ENCODE data around the gene EGLN2. TPM values are rescaled to one million over a fixed set of nuclear protein-coding genes. Genes with fewer than 3 reads are reported as not detected.

Gene EGLN2
- total RNA-seq, 3 donors from 2014 or later = 78.9 to 90.8 (median 88.5) TPM

DNA sequence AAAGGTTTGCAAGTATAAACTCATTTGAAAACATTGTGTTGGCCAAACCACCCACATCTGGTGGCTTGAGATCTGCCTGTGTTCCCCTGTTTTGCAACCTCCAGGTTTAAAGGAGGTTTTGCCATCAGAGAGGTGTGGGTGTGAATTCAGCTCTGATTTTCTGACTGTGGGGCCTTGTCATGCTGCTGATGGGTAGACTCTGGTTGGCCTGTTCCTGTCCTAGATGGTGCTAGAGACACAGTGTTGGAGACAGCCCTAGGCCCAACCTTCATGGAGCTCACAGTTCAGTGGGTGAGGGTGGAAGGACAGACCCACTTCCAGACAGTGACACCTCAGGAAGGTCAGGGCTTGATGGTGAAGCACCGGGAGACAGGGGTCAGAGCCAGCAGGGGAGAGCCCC, 13.5 kb upstream of the EGLN2 start:
- Histone ChIP-seq H3K27me3 (no peaks in the 10 kb centered on the region), H3K36me3 (no peaks in the 10 kb centered on the region), H3K4me3 (no peak overlapping the region), H3K9me3 (no peaks in the 10 kb centered on the region), H3K27ac (no peak overlapping the region), H3K4me1 (no peaks in the 10 kb centered on the region)
- TF ChIP-seq POLR2A (IDR thresholded peaks at IDR 0.05) = no peak
- no peak for TF ChIP-seq POLR2AphosphoS5 (IDR thresholded peaks at IDR 0.05)
- TF ChIP-seq, protein P1, sequence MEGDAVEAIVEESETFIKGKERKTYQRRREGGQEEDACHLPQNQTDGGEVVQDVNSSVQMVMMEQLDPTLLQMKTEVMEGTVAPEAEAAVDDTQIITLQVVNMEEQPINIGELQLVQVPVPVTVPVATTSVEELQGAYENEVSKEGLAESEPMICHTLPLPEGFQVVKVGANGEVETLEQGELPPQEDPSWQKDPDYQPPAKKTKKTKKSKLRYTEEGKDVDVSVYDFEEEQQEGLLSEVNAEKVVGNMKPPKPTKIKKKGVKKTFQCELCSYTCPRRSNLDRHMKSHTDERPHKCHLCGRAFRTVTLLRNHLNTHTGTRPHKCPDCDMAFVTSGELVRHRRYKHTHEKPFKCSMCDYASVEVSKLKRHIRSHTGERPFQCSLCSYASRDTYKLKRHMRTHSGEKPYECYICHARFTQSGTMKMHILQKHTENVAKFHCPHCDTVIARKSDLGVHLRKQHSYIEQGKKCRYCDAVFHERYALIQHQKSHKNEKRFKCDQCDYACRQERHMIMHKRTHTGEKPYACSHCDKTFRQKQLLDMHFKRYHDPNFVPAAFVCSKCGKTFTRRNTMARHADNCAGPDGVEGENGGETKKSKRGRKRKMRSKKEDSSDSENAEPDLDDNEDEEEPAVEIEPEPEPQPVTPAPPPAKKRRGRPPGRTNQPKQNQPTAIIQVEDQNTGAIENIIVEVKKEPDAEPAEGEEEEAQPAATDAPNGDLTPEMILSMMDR (IDR thresholded peaks at IDR 0.05) = no peak
- DNase-seq (ENCODE audit: low spot score in 2 of 2) = no peak
- intact Hi-C loops (cut with DNase I; ENCODE audit: low total_unique reads) = no loop called here

DNA sequence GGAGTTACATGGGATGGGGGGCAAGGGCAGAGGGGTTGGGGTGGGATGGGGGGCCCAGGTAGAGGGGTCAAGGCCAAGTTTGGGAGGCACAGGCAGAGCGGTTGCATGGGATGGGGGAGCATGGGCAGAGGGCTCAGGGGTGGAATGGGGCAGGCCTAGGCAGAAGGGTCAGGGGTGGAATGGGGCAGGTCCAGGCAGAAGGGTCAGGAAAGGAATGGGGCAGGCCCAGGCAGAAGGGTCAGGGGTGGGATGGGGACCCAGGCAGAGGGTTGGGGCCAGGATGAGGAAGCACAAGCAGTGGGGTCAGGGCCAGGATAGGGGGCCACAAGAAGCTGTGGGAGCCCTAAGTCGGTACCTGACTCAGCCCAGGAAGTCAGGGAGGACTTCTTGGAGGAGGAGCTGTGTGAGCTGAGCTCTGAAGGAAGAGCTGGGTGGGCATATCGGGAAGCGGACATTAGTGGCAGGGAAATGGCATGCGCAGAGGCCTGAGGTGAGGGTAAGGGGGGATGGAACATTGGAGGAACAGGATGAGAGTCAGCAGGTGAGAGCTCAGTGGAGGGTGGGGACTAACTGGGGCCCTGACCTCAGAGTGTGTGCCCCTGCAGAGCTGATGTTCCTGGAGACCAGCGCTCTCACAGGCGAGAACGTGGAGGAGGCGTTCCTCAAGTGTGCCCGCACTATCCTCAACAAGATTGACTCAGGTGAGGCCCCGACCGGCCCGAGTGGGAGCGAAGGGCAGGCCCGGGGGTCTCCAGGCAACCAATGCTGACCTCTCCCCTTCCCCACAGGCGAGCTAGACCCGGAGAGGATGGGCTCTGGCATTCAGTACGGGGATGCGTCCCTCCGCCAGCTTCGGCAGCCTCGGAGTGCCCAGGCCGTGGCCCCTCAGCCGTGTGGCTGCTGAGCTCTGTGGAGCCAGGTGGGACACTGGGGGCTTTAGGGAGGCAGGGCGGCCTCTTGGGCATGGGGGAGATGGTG, 12.6 kb upstream of the EGLN2 start:
- H3K4me3 ChIP-seq = no peak overlapping the region
- intact Hi-C loops (cut with DNase I; ENCODE audit: low total_unique reads) = no loop called here
- no peaks in the 10 kb centered on the region for H3K36me3 ChIP-seq

DNA sequence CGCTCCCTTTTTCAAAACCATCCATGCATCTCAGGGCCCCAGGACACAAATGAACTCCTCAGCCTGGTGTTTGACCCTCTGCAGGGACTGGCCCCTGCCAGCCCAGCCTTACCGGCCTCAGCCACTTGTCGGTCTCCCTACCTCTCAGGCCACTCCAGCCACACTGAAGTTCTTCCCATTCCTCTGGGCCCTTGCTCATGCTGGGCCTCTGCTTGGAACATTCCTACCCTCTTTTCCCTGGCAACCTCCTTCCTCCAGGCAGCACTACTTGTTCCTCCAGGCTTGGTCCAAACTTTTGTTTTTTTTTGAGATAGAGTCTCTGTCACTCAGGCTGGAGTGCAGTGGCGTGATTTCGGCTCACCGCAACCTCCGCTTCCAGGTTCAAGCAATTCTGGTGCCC, 7.6 kb upstream of the EGLN2 start:
- Histone ChIP-seq H3K4me3 (no peak overlapping the region), H3K36me3 (no peaks in the 10 kb centered on the region), H3K4me1 (no peaks in the 10 kb centered on the region), H3K27ac (no peak overlapping the region), H3K9me3 (no peaks in the 10 kb centered on the region), H3K27me3 (no peaks in the 10 kb centered on the region)
- TF ChIP-seq, protein P1 (IDR thresholded peaks at IDR 0.05) = no peak
- TF ChIP-seq POLR2AphosphoS5 (IDR thresholded peaks at IDR 0.05) = no peak
- TF ChIP-seq POLR2A (IDR thresholded peaks at IDR 0.05) = no peak
- intact Hi-C loops (cut with DNase I; ENCODE audit: low total_unique reads) = no loop called here
- no peak for DNase-seq (ENCODE audit: low spot score in 2 of 2)

More for the DNA sequence above, 12.6 kb upstream of the EGLN2 start:
- Histone ChIP-seq H3K4me1 (no peaks in the 10 kb centered on the region), H3K27ac (no peak overlapping the region), H3K27me3 (no peaks in the 10 kb centered on the region), H3K9me3 (no peaks in the 10 kb centered on the region)
- no peak for DNase-seq (ENCODE audit: low spot score in 2 of 2)
- TF ChIP-seq POLR2A (IDR thresholded peaks at IDR 0.05) (no peak), POLR2AphosphoS5 (IDR thresholded peaks at IDR 0.05) (no peak)
- TF ChIP-seq, protein P1 (IDR thresholded peaks at IDR 0.05) = no peak

DNA sequence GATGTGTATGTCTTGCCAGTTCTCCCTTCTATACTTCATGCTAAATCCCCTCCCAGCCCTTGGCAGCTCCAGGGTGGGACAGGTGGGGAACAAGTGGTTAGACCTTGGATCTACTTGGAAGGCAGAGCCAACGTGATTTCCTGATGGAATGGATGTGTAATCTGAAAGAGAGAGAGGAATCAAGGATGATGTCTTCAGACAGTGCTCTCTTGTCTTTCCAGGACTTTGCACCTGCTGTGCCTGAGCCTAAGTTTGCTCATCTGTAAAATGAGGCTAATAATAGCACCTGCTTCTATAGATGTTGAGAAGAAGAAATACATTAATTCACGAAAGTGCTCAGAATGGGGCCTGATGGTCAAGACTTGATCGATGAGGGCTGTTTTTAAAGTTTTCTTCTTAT, 7.0 kb upstream of the EGLN2 start:
- Histone ChIP-seq H3K27ac (no peak overlapping the region), H3K36me3 (no peaks in the 10 kb centered on the region), H3K4me1 (no peaks in the 10 kb centered on the region), H3K9me3 (no peaks in the 10 kb centered on the region), H3K27me3 (no peaks in the 10 kb centered on the region), H3K4me3 (no peak overlapping the region)
- DNase-seq (ENCODE audit: low spot score in 2 of 2) = no peak
- TF ChIP-seq, protein P1 (IDR thresholded peaks at IDR 0.05) = no peak
- no peak for TF ChIP-seq POLR2AphosphoS5 (IDR thresholded peaks at IDR 0.05)
- intact Hi-C loops (cut with DNase I; ENCODE audit: low total_unique reads) = no loop called here
